NCI-H1092 (cell line): ENCODE results near the gene LRRC32.
"Not testable (repeated sequence)": the region's sequence is repeated elsewhere in the genome, so short reads cannot be mapped to it uniquely, and the experiment has no call there.

Experiments
- DNase-seq: peaks from one replicate; lab custom pipeline; 2025; lab: John Stamatoyannopoulos, UW

The LRRC32 gene

GRCh38 chr11:76649851-76650372 lies 20.6 kb downstream of the LRRC32 start:
- DNase-seq: no peak

GRCh38 chr11:76649011-76649410 lies 21.5 kb downstream of the LRRC32 start:
- DNase-seq: no peak

DNA sequence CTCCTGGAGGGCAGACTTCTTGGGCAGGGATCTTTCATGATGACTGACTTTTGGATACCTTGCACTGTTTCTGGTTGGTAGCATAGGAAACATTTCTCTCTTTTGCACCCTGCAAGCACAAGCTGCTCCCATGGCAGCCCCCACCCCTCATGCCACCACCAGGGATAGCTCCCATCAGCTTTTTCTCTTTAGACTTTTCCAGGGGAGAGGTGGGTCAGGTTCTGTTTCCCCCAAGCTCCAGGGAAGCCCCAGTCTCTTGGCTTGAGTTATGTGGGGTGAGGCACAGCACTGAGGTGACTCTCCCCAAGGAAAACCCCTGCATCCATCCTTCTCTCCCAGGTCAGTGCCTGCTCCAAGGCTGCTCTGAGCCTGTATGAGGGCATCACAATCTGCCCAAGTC lies 22.5 kb downstream of the LRRC32 start:
- DNase-seq: no peak

GRCh38 chr11:76646882-76647534 lies 23.5 kb downstream of the LRRC32 start:
- no peak for DNase-seq

- no peak for DNase-seq
Measured at GRCh38 chr11:76644591-76644990, 26.0 kb downstream of the LRRC32 start.

- not testable (repeated sequence) for DNase-seq
Measured at GRCh38 chr11:76643711-76644110, 26.8 kb downstream of the LRRC32 start.

GRCh38 chr11:76642341-76642740 lies 28.2 kb downstream of the LRRC32 start:
- DNase-seq: no peak

DNA sequence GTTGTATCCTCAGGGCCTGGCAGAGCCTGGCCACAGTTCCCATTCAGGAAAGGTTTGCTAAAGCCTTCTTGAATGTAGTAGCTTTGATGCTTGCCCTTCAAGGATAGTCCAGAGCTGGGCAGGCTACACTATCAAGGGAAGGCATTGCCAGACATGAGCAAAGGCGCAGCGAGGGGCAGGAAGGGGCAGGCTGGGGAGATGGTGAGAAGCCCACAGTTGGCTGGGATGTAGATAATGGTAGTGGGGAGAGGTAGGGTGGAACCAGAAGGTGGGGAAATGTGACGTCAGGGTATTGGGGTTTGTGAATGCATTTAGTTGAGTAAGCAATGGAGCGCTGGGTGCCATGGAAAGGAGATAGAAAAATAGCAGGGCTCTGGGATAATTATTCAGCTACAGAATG lies 28.6 kb downstream of the LRRC32 start:
- DNase-seq: no peak

- no peak for DNase-seq
Measured at GRCh38 chr11:76640501-76640900, 30.0 kb downstream of the LRRC32 start.

DNA sequence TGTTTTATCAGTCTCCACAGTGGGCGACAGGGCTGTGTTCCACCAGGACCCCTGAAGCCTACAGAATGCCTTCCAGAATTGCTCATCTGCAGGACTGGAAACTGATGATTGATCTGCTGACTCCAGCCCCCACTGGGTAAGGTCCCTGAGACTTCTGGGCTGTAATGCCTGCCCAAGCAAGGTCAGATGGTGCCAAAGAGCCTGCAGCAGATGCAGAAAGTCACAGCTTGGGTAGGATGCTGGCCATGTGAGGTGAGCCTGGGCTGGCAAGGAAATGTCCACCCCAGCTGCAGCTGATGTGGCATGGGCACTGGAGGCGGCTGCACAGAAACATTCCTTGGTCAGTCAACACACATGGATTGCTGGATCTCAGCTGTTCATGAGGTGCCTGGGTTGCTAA lies 30.9 kb downstream of the LRRC32 start:
- DNase-seq: no peak

GRCh38 chr11:76638270-76639197 lies 32.0 kb downstream of the LRRC32 start:
- DNase-seq: no peak

DNA sequence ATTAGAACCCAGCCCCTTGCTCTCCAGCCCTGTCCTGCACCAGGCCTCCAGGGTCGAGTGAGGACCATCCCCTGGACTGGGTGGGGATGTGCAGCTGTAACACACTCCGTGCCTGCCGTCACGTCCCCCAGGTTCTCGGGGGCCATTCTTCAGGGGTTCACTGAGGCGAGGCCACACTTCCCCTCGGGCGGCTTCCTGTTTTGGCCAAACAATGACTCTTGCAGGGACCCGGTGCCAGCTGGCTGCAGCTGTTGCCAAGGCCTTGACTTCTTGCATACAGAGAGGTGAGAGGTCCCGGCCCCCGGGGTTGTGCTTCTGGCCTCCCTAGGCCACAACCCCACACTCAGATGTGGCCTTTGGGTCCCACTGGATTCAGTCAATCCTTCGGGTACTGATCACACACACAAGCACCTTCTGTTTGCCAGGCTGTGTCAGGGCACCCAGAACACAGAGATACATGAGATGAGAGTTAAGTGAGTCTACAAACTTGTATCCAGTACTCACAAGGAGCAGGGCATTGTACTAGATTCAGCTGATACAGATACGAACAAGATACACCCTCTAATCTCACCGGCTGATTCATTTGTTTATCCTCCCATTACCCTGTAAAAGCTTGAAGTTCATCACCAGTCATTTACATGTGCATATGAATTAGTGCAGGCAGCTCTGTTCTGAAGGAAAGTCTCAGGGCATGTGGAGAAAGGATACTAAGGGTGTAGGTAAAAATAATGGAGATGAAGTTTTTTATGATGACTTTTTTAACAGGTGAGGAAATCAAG lies 32.9 kb downstream of the LRRC32 start:
- DNase-seq: no peak

GRCh38 chr11:76636826-76637460 lies 33.6 kb downstream of the LRRC32 start:
- DNase-seq: no peak

- DNase-seq: no peak
Measured at GRCh38 chr11:76635991-76636738, 34.4 kb downstream of the LRRC32 start.

- DNase-seq: no peak
Measured at GRCh38 chr11:76634886-76635285, 35.7 kb downstream of the LRRC32 start.

- no peak for DNase-seq
Measured at GRCh38 chr11:76632492-76632891, 38.1 kb downstream of the LRRC32 start.

GRCh38 chr11:76631566-76632308 lies 38.8 kb downstream of the LRRC32 start:
- no peak for DNase-seq

DNA sequence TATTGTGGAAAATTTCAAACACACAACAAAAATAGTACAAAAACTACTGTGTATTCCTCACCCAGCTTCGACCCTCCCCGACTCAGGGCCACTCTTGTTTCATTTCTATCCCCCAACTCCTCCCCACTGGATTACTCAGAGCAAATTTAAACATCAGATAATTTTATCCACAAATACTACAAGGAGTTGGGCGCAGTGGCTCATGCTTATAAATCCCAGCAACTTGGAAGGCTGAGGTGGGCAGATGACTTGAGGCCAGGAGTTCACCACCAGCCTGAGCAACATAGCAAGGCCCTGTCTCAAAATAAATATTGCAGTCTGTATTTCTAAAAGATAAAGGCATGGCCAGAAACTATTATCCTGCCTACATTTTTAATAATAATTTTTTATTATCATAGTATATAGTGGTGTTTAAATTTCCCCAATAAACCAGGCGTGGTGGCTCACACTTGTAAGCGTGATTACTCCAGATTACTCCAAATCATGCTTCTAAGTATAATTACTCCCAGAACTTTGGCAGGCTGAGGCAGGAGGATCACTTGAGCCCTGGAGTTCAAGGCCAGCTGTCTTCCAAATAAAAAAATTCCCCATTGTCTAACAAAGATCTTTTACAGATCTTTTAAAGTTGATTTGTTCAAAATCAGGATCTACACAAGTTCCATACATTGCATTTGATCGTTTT lies 39.8 kb downstream of the LRRC32 start:
- no peak for DNase-seq

GRCh38 chr11:76629853-76630599 lies 40.5 kb downstream of the LRRC32 start:
- no peak for DNase-seq
